Brain microvascular endothelial cell (primary cell): ENCODE measurements around the gene TCF20.

Experiments used
- DNase-seq: peaks from one replicate; pipeline ENCODE4 v3.0.0-alpha.2; 2020
- H3K27ac ChIP-seq: fragments of 250-450 bp; sonication (Bioruptor Pico); 2 replicates; pipeline ENCODE4 v1.5.1; 2020; ENCODE audit warnings: mild to moderate bottlenecking, moderate library complexity
- H3K27me3 ChIP-seq: fragments of 250-450 bp; sonication (Bioruptor Pico); replicated peaks from 2 replicates; pipeline ENCODE4 v1.5.1; 2020; ENCODE audit warnings: mild to moderate bottlenecking
- H3K36me3 ChIP-seq: fragments of 250-450 bp; sonication (Bioruptor Pico); replicated peaks from 2 replicates; pipeline ENCODE4 v1.5.1; 2020; ENCODE audit warnings: mild to moderate bottlenecking
- H3K4me3 ChIP-seq: 2 replicates; pipeline ENCODE4 v1.5.1; 2011; ENCODE audit warnings: low read depth, mild to moderate bottlenecking, control low read depth, low read length, moderate library complexity
- CTCF ChIP-seq: IDR thresholded peaks from 2 replicates; pipeline ENCODE4 v1.5.1; 2011; ENCODE audit warnings: low read depth, mild to moderate bottlenecking, moderate library complexity, low read length, control low read depth, inconsistent platforms; ENCODE audit errors: missing control alignments
- in situ Hi-C: cut with HindIII; loops from 2 replicates; pipeline ENCODE4 v1.10.0; 2017; ENCODE audit warnings: low sequenced_read_pairs, low pct_ligation_motif_present

The TCF20 gene

GRCh38 chr22:42303396-42304323 is 33.2 kb upstream of the TCF20 start:
- no peaks in the 10 kb centered on the region for H3K36me3 ChIP-seq
- H3K4me3 ChIP-seq: no peak overlapping the region
- H3K27me3 ChIP-seq: peaks cover 26% of the 10 kb centered on the region
- TF ChIP-seq CTCF: no peak
- no peak for DNase-seq
- in situ Hi-C loops: no loop called here
- H3K27ac ChIP-seq: no peak overlapping the region

- no peak overlapping the region for H3K27ac ChIP-seq
- no peaks in the 10 kb centered on the region for H3K36me3 ChIP-seq
- TF ChIP-seq CTCF: no peak
- H3K4me3 ChIP-seq: no peak overlapping the region
- H3K27me3 ChIP-seq: peaks cover 26% of the 10 kb centered on the region
- in situ Hi-C loops: no loop called here
- DNase-seq: no peak
Measured at GRCh38 chr22:42301742-42302102, 31.3 kb upstream of the TCF20 start.

- no peak for TF ChIP-seq CTCF
- Histone ChIP-seq H3K27ac (no peak overlapping the region), H3K36me3 (no peaks in the 10 kb centered on the region), H3K4me3 (no peak overlapping the region), H3K27me3 (peaks cover 25% of the 10 kb centered on the region)
- in situ Hi-C loops: no loop called here
- DNase-seq: no peak
Measured at GRCh38 chr22:42301077-42301741, 30.8 kb upstream of the TCF20 start.

- DNase-seq: no peak
- Histone ChIP-seq H3K27ac (no peak overlapping the region), H3K4me3 (no peak overlapping the region)
Measured at GRCh38 chr22:42300259-42301076, 30.0 kb upstream of the TCF20 start.

More at GRCh38 chr22:42300259-42301076, 30.0 kb upstream of the TCF20 start:
- Histone ChIP-seq H3K27me3 (peaks cover 24% of the 10 kb centered on the region), H3K36me3 (no peaks in the 10 kb centered on the region)
- in situ Hi-C loops: no loop called here
- no peak for TF ChIP-seq CTCF
